HG03175 (cell line): ENCODE data around the gene MAK.
"Not testable (repeated sequence)": the region's sequence is repeated elsewhere in the genome, so short reads cannot be mapped to it uniquely, and the experiment has no call there.

Experiments used
- ATAC-seq: cut with Tn5 transposase; IDR thresholded peaks from one replicate; pipeline ENCODE4 v1.9.1; 2021; ENCODE audit warnings: mild to moderate bottlenecking, moderate library complexity; ENCODE audit not compliant: unreplicated experiment

Gene MAK

GRCh38 chr6:10733151-10733715, 105.1 kb downstream of the MAK start:
- no peak for ATAC-seq

- no peak for ATAC-seq
These were observed 108.1 kb downstream of the MAK start for GRCh38 chr6:10730254-10730653.

- ATAC-seq, result no peak
These were observed 112.6 kb downstream of the MAK start for GRCh38 chr6:10725716-10726115.

GRCh38 chr6:10725044-10725443, 113.3 kb downstream of the MAK start:
- no peak for ATAC-seq

GRCh38 chr6:10723567-10723881, 114.8 kb downstream of the MAK start:
- no peak for ATAC-seq

- peak; percentile 96 for ATAC-seq
These were observed 115.3 kb downstream of the MAK start, which contains the start of gene TMEM14C for GRCh38 chr6:10722820-10723566. Gene TMEM14C (plus strand): TSS chr6:10723070. CDS start chr6:10724614, 1,544 bp downstream.

GRCh38 chr6:10722570-10722819, 115.8 kb downstream of the MAK start:
- ATAC-seq, result no peak

GRCh38 chr6:10721850-10722569, 116.3 kb downstream of the MAK start:
- ATAC-seq, result no peak

- ATAC-seq, result not testable (repeated sequence)
These were observed 117.1 kb downstream of the MAK start for GRCh38 chr6:10720960-10721849.

GRCh38 chr6:10720265-10720959, 117.9 kb downstream of the MAK start:
- ATAC-seq, result peak; percentile 37

- no peak for ATAC-seq
These were observed 118.4 kb downstream of the MAK start for GRCh38 chr6:10719964-10720264.

GRCh38 chr6:10719296-10719963, 118.9 kb downstream of the MAK start:
- ATAC-seq, result no peak

GRCh38 chr6:10713962-10714361, 124.4 kb downstream of the MAK start:
- no peak for ATAC-seq
